Astrocyte (in vitro differentiated cells and primary cell): ENCODE data around the gene MYMK. TPM values are rescaled to one million over a fixed set of nuclear protein-coding genes. Genes with fewer than 3 reads are reported as not detected.

Experiments used
- DNase-seq: peaks from one replicate; pipeline ENCODE4 v3.0.0-alpha.2; 2010; ENCODE audit warnings: low read depth
- FAIRE-seq: peaks from 2 replicates; lab custom pipeline; 2011; peaks lifted over from hg19 to GRCh38; lab: Jason Lieb, UNC
- H2AFZ ChIP-seq: 2 replicates; pipeline ENCODE4 v1.6.0; 2012; ENCODE audit warnings: low read depth, low read length, inconsistent platforms
- H3K27ac ChIP-seq: 2 replicates; pipeline ENCODE4 v1.5.1; 2011; ENCODE audit warnings: low read depth, low read length, inconsistent platforms
- H3K27me3 ChIP-seq: 2 replicates; pipeline ENCODE4 v1.6.0; 2011; ENCODE audit warnings: low read length, inconsistent platforms; ENCODE audit not compliant: insufficient read depth
- H3K36me3 ChIP-seq: 2 replicates; pipeline ENCODE4 v1.5.1; 2011; ENCODE audit warnings: low read length, inconsistent platforms; ENCODE audit not compliant: insufficient read depth
- H3K4me1 ChIP-seq: 2 replicates; pipeline ENCODE4 v1.5.1; 2011; ENCODE audit warnings: low read length, inconsistent platforms; ENCODE audit not compliant: insufficient read depth
- H3K4me2 ChIP-seq: 2 replicates; pipeline ENCODE4 v1.6.0; 2012; ENCODE audit warnings: low read length, inconsistent platforms
- H3K4me3 ChIP-seq: 2 replicates; pipeline ENCODE4 v1.5.1; 2011; ENCODE audit warnings: low read depth, mild to moderate bottlenecking, low read length, inconsistent platforms; ENCODE audit not compliant: insufficient read depth
- H3K79me2 ChIP-seq: 2 replicates; pipeline ENCODE4 v1.6.0; 2012; ENCODE audit warnings: mild to moderate bottlenecking, low read length, inconsistent platforms; ENCODE audit not compliant: insufficient read depth
- H3K9ac ChIP-seq: 2 replicates; pipeline ENCODE4 v1.6.0; 2012; ENCODE audit warnings: mild to moderate bottlenecking, low read length, inconsistent platforms
- H3K9me3 ChIP-seq: 2 replicates; pipeline ENCODE4 v1.5.1; 2012; ENCODE audit warnings: low read depth, mild to moderate bottlenecking, low read length, inconsistent platforms; ENCODE audit not compliant: insufficient read depth
- H4K20me1 ChIP-seq: 2 replicates; pipeline ENCODE4 v1.6.0; 2012; ENCODE audit warnings: low read length, inconsistent platforms; ENCODE audit not compliant: insufficient read depth
- H3K27ac Mint-ChIP-seq: one replicate; pipeline ENCODE4 v1.8.0; 2021; ENCODE audit warnings: mild to moderate bottlenecking, mixed read lengths; ENCODE audit not compliant: unreplicated experiment
- H3K27me3 Mint-ChIP-seq: one replicate; pipeline ENCODE4 v1.8.0; 2021; ENCODE audit warnings: low read depth, mixed read lengths; ENCODE audit not compliant: unreplicated experiment
- H3K36me3 Mint-ChIP-seq: one replicate; pipeline ENCODE4 v1.8.0; 2021; ENCODE audit warnings: low read depth, mixed read lengths; ENCODE audit not compliant: unreplicated experiment
- H3K4me1 Mint-ChIP-seq: one replicate; pipeline ENCODE4 v1.8.0; 2021; ENCODE audit warnings: low read depth, mixed read lengths; ENCODE audit not compliant: unreplicated experiment
- H3K4me3 Mint-ChIP-seq: one replicate; pipeline ENCODE4 v1.8.0; 2021; ENCODE audit warnings: mild to moderate bottlenecking, moderate library complexity, mixed read lengths; ENCODE audit not compliant: unreplicated experiment
- H3K9me3 Mint-ChIP-seq: one replicate; pipeline ENCODE4 v1.8.0; 2021; ENCODE audit warnings: mild to moderate bottlenecking, mixed read lengths; ENCODE audit not compliant: unreplicated experiment
- EZH2 ChIP-seq: IDR thresholded peaks from 2 replicates; pipeline ENCODE4 v1.6.1; 2012; ENCODE audit warnings: mild to moderate bottlenecking, low read length, inconsistent platforms; ENCODE audit not compliant: insufficient read depth
- total RNA-seq: library from RNA; stranded (reverse); gene quantifications from 2 replicates; pipeline ENCODE4 v1.2.1, GENCODE V29; 2021
- TF ChIP-seq, protein P1 (sequence below): IDR thresholded peaks from 2 replicates; pipeline ENCODE4 v1.5.1; 2011; ENCODE audit warnings: low read depth, mild to moderate bottlenecking, inconsistent platforms, low read length, moderate library complexity; ENCODE audit not compliant: insufficient read depth

Gene MYMK
- total RNA-seq, 1 donor from 2014 or later = not detected

DNA sequence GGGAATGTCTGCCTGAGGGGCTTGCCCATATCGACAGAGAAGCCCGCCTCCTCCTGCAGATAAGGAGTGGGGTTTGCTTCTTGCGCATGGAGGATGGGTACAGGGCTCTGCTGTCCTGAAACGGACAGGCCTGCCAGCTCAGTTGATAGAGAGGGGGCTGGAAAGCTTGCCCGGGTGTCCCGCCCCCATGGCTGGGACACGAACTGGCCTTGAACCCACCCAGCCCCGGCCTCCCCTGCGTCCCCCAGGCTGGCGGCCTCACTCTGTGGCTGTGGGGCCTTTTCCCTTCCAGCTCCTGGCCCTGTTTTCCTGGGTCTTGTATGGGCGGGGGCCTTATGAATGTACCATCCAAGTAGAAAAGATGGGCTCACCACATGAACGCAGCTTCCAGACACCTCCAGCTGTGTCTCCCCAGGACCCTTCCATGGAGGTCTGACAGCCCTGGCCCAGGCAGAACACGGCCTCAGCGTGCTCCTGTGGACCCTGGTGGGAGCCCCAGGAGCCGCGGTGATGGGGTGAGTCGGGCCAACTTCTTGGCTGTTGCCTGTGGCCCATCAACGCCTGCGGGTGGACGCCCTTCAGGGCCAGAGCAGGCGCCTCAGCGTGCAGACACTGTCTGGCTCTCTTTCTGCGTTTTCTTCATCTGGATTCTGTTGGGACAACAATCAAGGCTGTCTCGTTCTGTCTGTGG, 30.0 kb downstream of the MYMK start:
- Histone ChIP-seq H3K4me1 (no peaks in the 10 kb centered on the region), H3K36me3 (no peaks in the 10 kb centered on the region), H3K9me3 (no peaks in the 10 kb centered on the region), H3K9ac (no peak overlapping the region), H4K20me1 (no peaks in the 10 kb centered on the region), H2AFZ (no peak overlapping the region), H3K27ac (no peak overlapping the region), H3K27me3 (peaks cover 20% of the 10 kb centered on the region), H3K4me3 (no peak overlapping the region), H3K4me2 (no peak overlapping the region), H3K79me2 (no peaks in the 10 kb centered on the region)
- peaks cover 3% of the 10 kb centered on the region for H3K9me3 Mint-ChIP-seq
- peaks cover 3% of the 10 kb centered on the region for H3K4me1 Mint-ChIP-seq
- H3K27me3 Mint-ChIP-seq = peaks cover 28% of the 10 kb centered on the region
- H3K27ac Mint-ChIP-seq = no peak overlapping the region
- no peak overlapping the region for H3K4me3 Mint-ChIP-seq
- FAIRE-seq (no peak), DNase-seq (no peak)
- no peak for TF ChIP-seq EZH2
- TF ChIP-seq, protein P1, sequence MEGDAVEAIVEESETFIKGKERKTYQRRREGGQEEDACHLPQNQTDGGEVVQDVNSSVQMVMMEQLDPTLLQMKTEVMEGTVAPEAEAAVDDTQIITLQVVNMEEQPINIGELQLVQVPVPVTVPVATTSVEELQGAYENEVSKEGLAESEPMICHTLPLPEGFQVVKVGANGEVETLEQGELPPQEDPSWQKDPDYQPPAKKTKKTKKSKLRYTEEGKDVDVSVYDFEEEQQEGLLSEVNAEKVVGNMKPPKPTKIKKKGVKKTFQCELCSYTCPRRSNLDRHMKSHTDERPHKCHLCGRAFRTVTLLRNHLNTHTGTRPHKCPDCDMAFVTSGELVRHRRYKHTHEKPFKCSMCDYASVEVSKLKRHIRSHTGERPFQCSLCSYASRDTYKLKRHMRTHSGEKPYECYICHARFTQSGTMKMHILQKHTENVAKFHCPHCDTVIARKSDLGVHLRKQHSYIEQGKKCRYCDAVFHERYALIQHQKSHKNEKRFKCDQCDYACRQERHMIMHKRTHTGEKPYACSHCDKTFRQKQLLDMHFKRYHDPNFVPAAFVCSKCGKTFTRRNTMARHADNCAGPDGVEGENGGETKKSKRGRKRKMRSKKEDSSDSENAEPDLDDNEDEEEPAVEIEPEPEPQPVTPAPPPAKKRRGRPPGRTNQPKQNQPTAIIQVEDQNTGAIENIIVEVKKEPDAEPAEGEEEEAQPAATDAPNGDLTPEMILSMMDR = no peak
- no peaks in the 10 kb centered on the region for H3K36me3 Mint-ChIP-seq

DNA sequence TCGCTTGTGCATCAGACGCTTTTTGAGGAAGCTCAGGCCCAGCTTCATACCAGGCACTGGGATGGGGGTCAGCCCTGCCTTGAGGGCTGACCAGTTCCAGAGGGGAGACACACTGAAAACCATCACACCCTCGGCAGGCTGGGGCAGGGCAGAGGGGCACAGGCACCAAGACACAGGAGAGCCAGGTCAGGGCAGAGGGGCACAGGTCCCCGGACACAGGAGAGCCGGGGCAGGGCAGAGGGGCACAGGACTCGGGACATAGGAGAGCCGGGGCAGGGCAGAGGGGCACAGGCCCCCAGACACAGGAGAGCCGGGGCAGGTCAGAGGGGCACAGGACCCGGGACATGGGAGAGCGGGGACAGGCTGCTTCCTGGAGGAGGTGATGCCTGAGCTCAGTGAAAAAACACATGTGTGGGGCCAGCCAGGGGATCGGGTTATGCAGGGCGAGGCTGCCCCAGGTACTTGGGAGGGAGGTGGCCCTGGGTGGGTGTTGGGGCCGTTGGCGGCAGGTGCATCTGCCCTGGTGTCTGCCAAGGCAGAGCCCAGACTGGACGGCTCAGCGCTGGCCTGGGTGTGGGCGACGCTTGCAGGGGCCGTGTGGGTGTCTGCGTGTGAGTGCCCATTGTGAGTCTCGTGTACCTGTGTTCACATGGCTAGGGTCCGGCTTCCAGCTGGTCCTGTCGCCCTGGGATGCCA, 30.8 kb downstream of the MYMK start:
- no peak overlapping the region for H3K27ac ChIP-seq
- DNase-seq = no peak
- H3K36me3 Mint-ChIP-seq = no peaks in the 10 kb centered on the region
- H3K27ac Mint-ChIP-seq = no peak overlapping the region
- H2AFZ ChIP-seq = no peak overlapping the region
- H3K4me3 Mint-ChIP-seq = no peak overlapping the region
- H3K9me3 ChIP-seq = no peaks in the 10 kb centered on the region
- no peak overlapping the region for H3K4me3 ChIP-seq
- no peaks in the 10 kb centered on the region for H3K79me2 ChIP-seq
- peaks cover 5% of the 10 kb centered on the region for H3K9me3 Mint-ChIP-seq
- no peak overlapping the region for H3K4me2 ChIP-seq
- peaks cover 6% of the 10 kb centered on the region for H3K4me1 ChIP-seq
- no peak for FAIRE-seq
- TF ChIP-seq EZH2 = no peak
- TF ChIP-seq, protein P1 = no peak
- peaks cover 28% of the 10 kb centered on the region for H3K27me3 Mint-ChIP-seq
- peaks cover 20% of the 10 kb centered on the region for H3K27me3 ChIP-seq
- H4K20me1 ChIP-seq = no peaks in the 10 kb centered on the region
- H3K4me1 Mint-ChIP-seq = peaks cover 10% of the 10 kb centered on the region
- no peaks in the 10 kb centered on the region for H3K36me3 ChIP-seq
- H3K9ac ChIP-seq = no peak overlapping the region

DNA sequence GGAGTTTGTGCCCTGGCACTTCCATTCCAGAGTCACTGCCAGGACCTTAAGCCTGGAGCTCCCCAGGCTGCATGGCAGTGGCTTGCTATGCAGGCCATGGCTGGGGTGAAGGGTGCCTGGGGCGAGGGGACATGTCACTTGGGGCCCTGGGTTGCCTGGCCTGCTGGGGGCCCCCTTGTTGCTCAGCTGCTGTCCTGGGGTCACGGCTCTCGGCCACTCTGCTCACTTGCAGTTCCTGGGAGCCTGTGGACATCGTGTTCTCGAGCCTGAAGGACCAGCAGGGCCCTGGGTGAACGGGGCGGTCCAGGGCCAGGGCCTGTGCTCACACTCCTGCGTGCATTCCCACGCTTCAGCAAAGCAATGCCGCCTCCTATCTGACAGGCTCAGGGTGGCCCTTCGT, 31.3 kb downstream of the MYMK start:
- FAIRE-seq = no peak
- no peak overlapping the region for H3K27ac ChIP-seq
- H3K27me3 Mint-ChIP-seq = peaks cover 25% of the 10 kb centered on the region
- H2AFZ ChIP-seq = no peak overlapping the region
- no peaks in the 10 kb centered on the region for H4K20me1 ChIP-seq
- no peak overlapping the region for H3K9ac ChIP-seq
- no peaks in the 10 kb centered on the region for H3K9me3 ChIP-seq
- no peak for DNase-seq
- H3K36me3 Mint-ChIP-seq = no peaks in the 10 kb centered on the region
- H3K4me1 ChIP-seq = peaks cover 6% of the 10 kb centered on the region
- no peak overlapping the region for H3K27ac Mint-ChIP-seq
- H3K9me3 Mint-ChIP-seq = peaks cover 5% of the 10 kb centered on the region
- H3K27me3 ChIP-seq = peaks cover 18% of the 10 kb centered on the region
- peaks cover 10% of the 10 kb centered on the region for H3K4me1 Mint-ChIP-seq
- H3K4me2 ChIP-seq = no peak overlapping the region
- H3K79me2 ChIP-seq = no peaks in the 10 kb centered on the region
- H3K4me3 ChIP-seq = no peak overlapping the region
- no peak for TF ChIP-seq EZH2
- TF ChIP-seq, protein P1 = no peak
- H3K4me3 Mint-ChIP-seq = no peak overlapping the region
- H3K36me3 ChIP-seq = no peaks in the 10 kb centered on the region
